Smooth muscle cell (in vitro differentiated cells): ENCODE data around the gene EXOC6B. TPM values are rescaled to one million over a fixed set of nuclear protein-coding genes. Genes with fewer than 3 reads are reported as not detected.

Experiments used
- DNase-seq: peaks from one replicate; lab custom pipeline; 2025; ENCODE audit not compliant: unreplicated experiment; lab: John Stamatoyannopoulos, UW
- H2AFZ ChIP-seq: fragments of 200-600 bp; sonication (generic); 2 replicates; pipeline ENCODE4 v1.6.0; 2016; ENCODE audit warnings: antibody characterized with exemption, low read depth, mild to moderate bottlenecking
- H3F3A ChIP-seq: fragments of 200-600 bp; sonication (generic); 2 replicates; pipeline ENCODE4 v1.6.0; 2017; ENCODE audit warnings: antibody characterized with exemption, low read depth
- H3K27ac ChIP-seq: fragments of 200-600 bp; sonication (generic); 2 replicates; pipeline ENCODE4 v1.5.1; 2016; ENCODE audit warnings: low read depth, mild to moderate bottlenecking
- H3K27me3 ChIP-seq: fragments of 200-600 bp; sonication (generic); 2 replicates; pipeline ENCODE4 v1.6.1; 2016; ENCODE audit warnings: low read depth, mild to moderate bottlenecking
- H3K36me3 ChIP-seq: fragments of 200-600 bp; sonication (generic); 2 replicates; pipeline ENCODE4 v1.5.1; 2016; ENCODE audit warnings: low read depth
- H3K4me1 ChIP-seq: fragments of 200-600 bp; sonication (generic); 2 replicates; pipeline ENCODE4 v1.5.1; 2016; ENCODE audit warnings: low read depth
- H3K4me2 ChIP-seq: fragments of 200-600 bp; sonication (generic); 2 replicates; pipeline ENCODE4 v1.6.0; 2016; ENCODE audit warnings: mild to moderate bottlenecking
- H3K4me3 ChIP-seq: fragments of 200-600 bp; sonication (generic); 2 replicates; pipeline ENCODE4 v1.5.1; 2016; ENCODE audit warnings: mild to moderate bottlenecking
- H3K79me2 ChIP-seq: fragments of 200-600 bp; sonication (generic); 2 replicates; pipeline ENCODE4 v1.6.0; 2016; ENCODE audit warnings: low read depth, mild to moderate bottlenecking
- H3K9ac ChIP-seq: fragments of 200-600 bp; sonication (generic); 2 replicates; pipeline ENCODE4 v1.6.0; 2016; ENCODE audit warnings: low read depth
- H3K9me3 ChIP-seq: fragments of 200-600 bp; sonication (generic); replicated peaks from 2 replicates; pipeline ENCODE4 v1.5.1; 2016; ENCODE audit warnings: low read depth
- H4K20me1 ChIP-seq: fragments of 200-600 bp; sonication (generic); 2 replicates; pipeline ENCODE4 v1.6.0; 2016; ENCODE audit warnings: low read depth
- CTCF ChIP-seq: fragments of 200-600 bp; sonication (generic); IDR thresholded peaks from 2 replicates; pipeline ENCODE4 v1.5.1; 2017; ENCODE audit warnings: borderline replicate concordance, mild to moderate bottlenecking, antibody characterized with exemption; ENCODE audit not compliant: insufficient read depth, poor library complexity, severe bottlenecking
- WGBS: methylation state at CpG from one replicate; pipeline ENCODE4 v1.1.7; 2016; ENCODE audit warnings: low lambda C conversion rate; 5-methylcytosine and 5-hydroxymethylcytosine counted together
- polyA plus RNA-seq: library from polyadenylated mRNA; unstranded; fragments of >200 nt; fragmentation: Nextera tagmentation; extraction: Ambion mirVana; gene quantifications from 2 replicates; pipeline ENCODE4 v1.2.1, GENCODE V29; 2016
- total RNA-seq: library from RNA; depleted of rRNA; stranded (reverse); fragments of >200 nt; gene quantifications from 2 replicates; pipeline ENCODE4 v1.2.3, GENCODE V29; 2014

EXOC6B gene
- total and polyA plus RNA-seq, 2 experiments from 2014 or later: 6.9 to 19.7 TPM

- Histone ChIP-seq H3F3A (no peaks in the 10 kb centered on the region), H3K4me1 (no peaks in the 10 kb centered on the region), H3K9ac (no peak overlapping the region), H3K27ac (no peak overlapping the region), H4K20me1 (peaks cover 50% of the 10 kb centered on the region), H3K4me3 (no peak overlapping the region), H3K4me2 (no peak overlapping the region), H3K36me3 (peaks cover 7% of the 10 kb centered on the region), H2AFZ (no peak overlapping the region), H3K27me3 (no peaks in the 10 kb centered on the region), H3K79me2 (peaks cover 3% of the 10 kb centered on the region), H3K9me3 (no peaks in the 10 kb centered on the region)
- TF ChIP-seq CTCF: no peak
- no peak for DNase-seq
- WGBS: 68% methylated on average over 2 of the region's 2 CpGs
These were observed 45.4 kb downstream of the EXOC6B start for GRCh38 chr2:72780477-72780876.

- WGBS: 96% methylated on average over 2 of the region's 2 CpGs
- Histone ChIP-seq H4K20me1 (peaks cover 54% of the 10 kb centered on the region), H2AFZ (no peak overlapping the region), H3K9ac (no peak overlapping the region), H3K9me3 (no peaks in the 10 kb centered on the region), H3K27ac (no peak overlapping the region), H3K4me2 (no peak overlapping the region), H3K4me1 (no peaks in the 10 kb centered on the region), H3F3A (no peaks in the 10 kb centered on the region), H3K27me3 (no peaks in the 10 kb centered on the region), H3K4me3 (no peak overlapping the region), H3K79me2 (peaks cover 3% of the 10 kb centered on the region), H3K36me3 (peaks cover 7% of the 10 kb centered on the region)
- TF ChIP-seq CTCF: no peak
- no peak for DNase-seq
These were observed 46.3 kb downstream of the EXOC6B start for GRCh38 chr2:72779495-72779894.

GRCh38 chr2:72778410-72778809 is 47.4 kb downstream of the EXOC6B start:
- H3K9ac ChIP-seq: no peak overlapping the region
- no peak overlapping the region for H2AFZ ChIP-seq
- H4K20me1 ChIP-seq: peaks cover 61% of the 10 kb centered on the region
- no peak overlapping the region for H3K4me2 ChIP-seq
- H3K4me1 ChIP-seq: no peaks in the 10 kb centered on the region
- no peak overlapping the region for H3K4me3 ChIP-seq
- H3K27me3 ChIP-seq: no peaks in the 10 kb centered on the region
- H3K79me2 ChIP-seq: peaks cover 7% of the 10 kb centered on the region
- no peak for DNase-seq
- 13% methylated on average over 1 of the region's 1 CpG for WGBS
- no peak overlapping the region for H3K27ac ChIP-seq
- H3K36me3 ChIP-seq: no peaks in the 10 kb centered on the region
- H3K9me3 ChIP-seq: no peaks in the 10 kb centered on the region
- no peaks in the 10 kb centered on the region for H3F3A ChIP-seq
- TF ChIP-seq CTCF: no peak

GRCh38 chr2:72770879-72771461 is 54.9 kb downstream of the EXOC6B start:
- WGBS: 0% methylated on average over 2 of the region's 2 CpGs
- peak; percentile 92 for TF ChIP-seq CTCF

More at GRCh38 chr2:72770879-72771461, 54.9 kb downstream of the EXOC6B start:
- Histone ChIP-seq H3K79me2 (peaks cover 12% of the 10 kb centered on the region), H2AFZ (no peak overlapping the region), H3K4me2 (no peak overlapping the region), H3K9me3 (no peaks in the 10 kb centered on the region), H3K36me3 (no peaks in the 10 kb centered on the region), H3K27me3 (no peaks in the 10 kb centered on the region), H3F3A (no peaks in the 10 kb centered on the region), H4K20me1 (peaks cover 58% of the 10 kb centered on the region), H3K27ac (no peak overlapping the region), H3K4me3 (no peak overlapping the region), H3K9ac (no peak overlapping the region), H3K4me1 (no peaks in the 10 kb centered on the region)
- no peak for DNase-seq
